Measurements from ENCODE around the gene GET4.
"Not testable (repeated sequence)": the region's sequence is repeated elsewhere in the genome, so short reads cannot be mapped to it uniquely, and the experiment has no call there.

Gene GET4

GRCh38 chr7:872685-873084, 3.7 kb upstream of the GET4 start:
- DNase-seq = not testable (repeated sequence)

GRCh38 chr7:873367-874002, 2.9 kb upstream of the GET4 start:
- DNase-seq = peak; percentile 85

- no peak for DNase-seq
Observed at GRCh38 chr7:874031-874749, 2.2 kb upstream of the GET4 start.

- DNase-seq = no peak
Observed at GRCh38 chr7:875051-875450, 1.3 kb upstream of the GET4 start.

- DNase-seq = no peak
Observed at GRCh38 chr7:875476-876076, 778 bp upstream of the GET4 start.

GRCh38 chr7:876972-877311, 588 bp downstream of the GET4 start:
- DNase-seq = no peak

GRCh38 chr7:877312-878232, 1.2 kb downstream of the GET4 start:
- no peak for DNase-seq

GRCh38 chr7:879093-879492, 2.7 kb downstream of the GET4 start:
- DNase-seq = no peak

GRCh38 chr7:879706-880105, 3.4 kb downstream of the GET4 start:
- no peak for DNase-seq

- DNase-seq = no peak
Observed at GRCh38 chr7:880450-880849, 4.1 kb downstream of the GET4 start.

- no peak for DNase-seq
Observed at GRCh38 chr7:881441-882234, 5.3 kb downstream of the GET4 start.

GRCh38 chr7:882336-883035, 6.1 kb downstream of the GET4 start:
- DNase-seq = no peak

- no peak for DNase-seq
Observed at GRCh38 chr7:883055-884021, 7.0 kb downstream of the GET4 start.

- DNase-seq = no peak
Observed at GRCh38 chr7:884191-885003, 8.0 kb downstream of the GET4 start.

GRCh38 chr7:885261-885892, 9.0 kb downstream of the GET4 start:
- DNase-seq = no peak

- no peak for DNase-seq
Observed at GRCh38 chr7:885893-886625, 9.7 kb downstream of the GET4 start.

GRCh38 chr7:886626-887487, 10.5 kb downstream of the GET4 start:
- no peak for DNase-seq

- DNase-seq = no peak
Observed at GRCh38 chr7:887488-887820, 11.1 kb downstream of the GET4 start.
